T-helper 1 cell treated with Interleukin-12 subunit alpha and Interleukin-12 subunit beta and Interleukin-4 antibody, amounts not matched to agents 30 ng/mL and 1 ng/mL, for 36 hours (primary cell): ENCODE data around the gene RIT2. TPM values are rescaled to one million over a fixed set of nuclear protein-coding genes. Genes with fewer than 3 reads are reported as not detected.

Experiments used
- total RNA-seq: library from RNA; stranded (reverse); gene quantifications from 2 replicates; pipeline ENCODE4 v1.2.3, GENCODE V29; 2022

Gene RIT2
- total RNA-seq, 1 donor from 2014 or later, result not detected

Other genes starting within 250 kb of the RIT2 start
- gene SYT4, start 161.8 kb upstream of the RIT2 start, total RNA-seq, result not detected in 2 replicates